Ovary (tissue), 3 donors: ENCODE data around the gene SHISA6.

ENCODE experiments used
- CTCF ChIP-seq, 3 donors: fragments of 450-650 bp in 2 of 3; fragments of 200-600 bp in 1 of 3; IDR thresholded peaks; one replicate each; pipeline versions ENCODE4 v1.5.1 to v1.8.0; 2016 to 2022; ENCODE audit warnings: antibody characterized with exemption in 3 of 3, mild to moderate bottlenecking in 1 of 3
- EP300 ChIP-seq: sonication (generic); formaldehyde crosslinking; IDR thresholded peaks from one replicate; pipeline ENCODE4 v1.6.1; 2017; ENCODE audit warnings: antibody characterized with exemption
- POLR2A ChIP-seq: fragments of 450-650 bp; IDR thresholded peaks from one replicate; pipeline ENCODE4 v1.6.1; 2017; ENCODE audit warnings: antibody characterized with exemption, mild to moderate bottlenecking, moderate library complexity
- donor health status: DM: no; HTN: no; CAD: no.

DNA sequence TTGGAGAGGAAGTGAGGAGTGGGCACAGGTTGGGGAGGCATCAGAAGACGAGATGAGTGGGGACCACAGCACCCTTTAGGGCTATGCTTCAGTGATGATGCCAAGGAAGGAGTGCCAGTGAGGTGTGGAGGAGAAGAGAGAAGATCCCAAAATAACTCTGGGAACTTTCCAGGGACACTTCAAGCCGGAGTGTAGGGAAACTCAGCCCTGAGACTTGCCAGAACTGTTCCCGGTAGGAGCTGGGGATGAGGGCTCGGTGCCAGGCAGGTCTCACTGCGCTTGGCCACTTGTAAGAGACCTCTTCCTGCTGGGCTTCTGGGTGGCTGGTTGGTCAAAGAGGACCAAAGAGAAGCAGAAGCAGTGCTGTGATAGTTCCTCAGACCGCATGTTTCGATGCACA lies 63.6 kb downstream of the SHISA6 start:
- TF ChIP-seq POLR2A (no peak), CTCF (IDR thresholded peaks at IDR 0.05) (no peak), EP300 (no peak)
